GM10266 (cell line): ENCODE data around the gene ENPP3.

Experiments
- DNase-seq: peaks from one replicate; pipeline ENCODE4 v3.0.0; 2012; ENCODE audit errors: extremely low spot score
- TF ChIP-seq, protein P1 (sequence below): IDR thresholded peaks from 2 replicates; pipeline ENCODE4 v1.5.1; 2012; ENCODE audit warnings: mild to moderate bottlenecking, low read depth; ENCODE audit not compliant: control insufficient read depth, insufficient read depth; ENCODE audit errors: missing control alignments

Gene ENPP3

DNA sequence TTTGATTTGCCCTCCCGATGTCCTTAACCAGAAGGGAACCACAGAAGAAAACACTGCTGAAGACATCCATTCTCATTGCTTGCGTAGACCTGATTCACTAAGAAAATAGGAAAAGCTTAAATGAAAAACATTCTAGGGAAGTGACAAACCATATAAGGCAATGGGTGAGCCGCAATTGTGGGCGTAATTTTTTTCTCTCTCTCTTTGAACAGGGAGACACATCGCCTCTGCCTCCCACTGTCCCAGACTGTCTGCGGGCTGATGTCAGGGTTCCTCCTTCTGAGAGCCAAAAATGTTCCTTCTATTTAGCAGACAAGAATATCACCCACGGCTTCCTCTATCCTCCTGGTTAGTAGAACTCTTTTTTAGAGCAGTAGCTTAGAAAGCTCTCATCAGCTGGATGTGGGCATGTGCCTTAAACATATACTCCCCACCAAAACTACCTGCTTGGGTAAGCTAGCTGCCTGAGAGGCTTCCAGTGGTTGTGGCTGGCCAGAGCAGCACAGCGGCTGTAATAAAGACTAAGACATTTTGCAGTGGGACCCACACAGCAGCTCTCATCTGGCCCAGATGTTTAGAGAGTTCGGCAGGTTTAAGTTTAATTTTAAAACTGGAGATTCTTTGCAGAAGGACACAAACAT is 96.4 kb downstream of the ENPP3 start:
- TF ChIP-seq, protein P1, sequence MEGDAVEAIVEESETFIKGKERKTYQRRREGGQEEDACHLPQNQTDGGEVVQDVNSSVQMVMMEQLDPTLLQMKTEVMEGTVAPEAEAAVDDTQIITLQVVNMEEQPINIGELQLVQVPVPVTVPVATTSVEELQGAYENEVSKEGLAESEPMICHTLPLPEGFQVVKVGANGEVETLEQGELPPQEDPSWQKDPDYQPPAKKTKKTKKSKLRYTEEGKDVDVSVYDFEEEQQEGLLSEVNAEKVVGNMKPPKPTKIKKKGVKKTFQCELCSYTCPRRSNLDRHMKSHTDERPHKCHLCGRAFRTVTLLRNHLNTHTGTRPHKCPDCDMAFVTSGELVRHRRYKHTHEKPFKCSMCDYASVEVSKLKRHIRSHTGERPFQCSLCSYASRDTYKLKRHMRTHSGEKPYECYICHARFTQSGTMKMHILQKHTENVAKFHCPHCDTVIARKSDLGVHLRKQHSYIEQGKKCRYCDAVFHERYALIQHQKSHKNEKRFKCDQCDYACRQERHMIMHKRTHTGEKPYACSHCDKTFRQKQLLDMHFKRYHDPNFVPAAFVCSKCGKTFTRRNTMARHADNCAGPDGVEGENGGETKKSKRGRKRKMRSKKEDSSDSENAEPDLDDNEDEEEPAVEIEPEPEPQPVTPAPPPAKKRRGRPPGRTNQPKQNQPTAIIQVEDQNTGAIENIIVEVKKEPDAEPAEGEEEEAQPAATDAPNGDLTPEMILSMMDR: no peak

DNA sequence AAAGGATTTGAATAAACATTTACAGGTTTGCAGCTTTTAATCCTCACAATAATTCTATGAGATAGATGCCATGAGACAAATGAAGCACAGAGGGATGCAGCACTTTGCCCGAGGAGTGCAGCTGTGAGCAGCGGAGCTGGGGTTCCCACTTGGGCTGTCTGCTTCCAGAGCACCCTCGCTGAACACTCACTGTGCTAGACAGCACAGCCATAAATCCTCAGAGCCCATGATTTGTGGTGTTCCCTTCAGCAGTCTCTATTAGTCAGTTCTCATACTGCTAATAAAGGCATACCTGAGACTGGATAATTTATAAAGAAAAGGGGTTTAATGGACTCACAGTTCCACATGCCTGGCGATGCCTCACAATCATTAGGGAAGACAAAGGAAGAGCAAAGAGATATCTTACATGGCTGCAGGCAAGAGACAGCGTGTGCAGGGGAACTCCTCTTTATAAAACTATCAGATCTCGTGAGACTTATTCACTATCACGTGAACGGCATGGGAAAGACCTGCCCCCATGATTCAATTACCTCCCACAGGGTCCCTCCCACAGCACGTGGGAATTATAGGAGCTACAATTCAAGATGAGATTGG is 99.0 kb downstream of the ENPP3 start:
- TF ChIP-seq, protein P1: no peak

More for the DNA sequence above, 96.4 kb downstream of the ENPP3 start:
- DNase-seq: no peak

DNA sequence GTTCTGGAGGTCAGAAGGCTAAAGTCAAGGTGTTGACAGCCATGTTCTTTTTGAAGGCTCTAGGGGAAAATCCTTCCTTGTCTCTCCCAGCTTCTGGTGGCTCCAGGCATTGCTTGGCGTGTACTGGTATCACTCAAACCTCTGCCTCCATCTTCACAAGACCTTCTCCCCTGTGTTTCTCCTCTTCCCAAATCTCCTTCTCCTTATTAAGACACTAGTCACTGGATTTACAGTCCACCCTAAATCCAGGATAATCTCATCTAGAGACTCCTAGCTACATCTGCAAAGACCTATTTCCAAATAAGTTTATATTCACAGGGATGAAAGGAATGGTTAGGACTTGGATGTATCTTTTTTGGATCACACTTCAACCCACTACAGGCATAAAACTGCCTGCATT is 99.7 kb downstream of the ENPP3 start:
- DNase-seq: no peak
- TF ChIP-seq, protein P1: no peak

More for the DNA sequence above, 99.0 kb downstream of the ENPP3 start:
- no peak for DNase-seq

DNA sequence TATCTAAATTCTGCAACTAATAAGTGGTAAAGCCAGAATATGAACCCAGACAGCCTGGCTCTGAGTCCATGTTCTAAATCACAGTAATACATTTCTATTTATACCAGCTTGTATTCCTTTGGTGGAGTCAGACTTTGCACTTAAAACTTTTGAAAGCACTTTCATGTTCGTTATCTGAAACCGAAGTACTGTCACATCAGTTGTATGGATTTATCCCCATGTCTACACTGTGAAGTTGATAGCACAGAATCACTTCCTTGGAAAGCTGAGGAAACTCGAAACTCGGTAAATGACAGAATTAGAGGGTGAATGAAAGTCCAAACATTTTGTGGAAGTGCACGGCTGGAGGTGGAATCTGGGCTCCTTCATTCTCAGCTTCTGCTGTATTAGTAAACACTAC is 102.0 kb downstream of the ENPP3 start:
- TF ChIP-seq, protein P1: no peak
- DNase-seq: no peak

DNA sequence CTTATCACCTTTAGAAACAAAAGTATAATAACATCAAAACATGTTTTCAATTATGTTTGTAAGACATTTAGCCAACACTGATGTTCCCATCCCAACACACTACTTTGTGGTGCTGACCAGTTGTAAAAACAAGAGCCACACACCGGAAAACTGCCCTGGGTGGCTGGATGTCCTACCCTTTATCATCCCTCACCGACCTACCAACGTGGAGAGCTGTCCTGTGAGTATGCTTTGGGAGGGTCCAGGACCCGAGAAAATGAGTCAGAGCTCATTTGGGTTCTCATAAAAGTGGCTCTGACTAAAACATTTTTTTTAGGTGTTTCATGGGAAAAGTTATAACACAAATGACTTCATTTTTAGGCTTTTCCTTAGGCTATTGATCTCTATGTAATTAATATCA is 103.1 kb downstream of the ENPP3 start:
- no peak for DNase-seq
- TF ChIP-seq, protein P1: no peak

DNA sequence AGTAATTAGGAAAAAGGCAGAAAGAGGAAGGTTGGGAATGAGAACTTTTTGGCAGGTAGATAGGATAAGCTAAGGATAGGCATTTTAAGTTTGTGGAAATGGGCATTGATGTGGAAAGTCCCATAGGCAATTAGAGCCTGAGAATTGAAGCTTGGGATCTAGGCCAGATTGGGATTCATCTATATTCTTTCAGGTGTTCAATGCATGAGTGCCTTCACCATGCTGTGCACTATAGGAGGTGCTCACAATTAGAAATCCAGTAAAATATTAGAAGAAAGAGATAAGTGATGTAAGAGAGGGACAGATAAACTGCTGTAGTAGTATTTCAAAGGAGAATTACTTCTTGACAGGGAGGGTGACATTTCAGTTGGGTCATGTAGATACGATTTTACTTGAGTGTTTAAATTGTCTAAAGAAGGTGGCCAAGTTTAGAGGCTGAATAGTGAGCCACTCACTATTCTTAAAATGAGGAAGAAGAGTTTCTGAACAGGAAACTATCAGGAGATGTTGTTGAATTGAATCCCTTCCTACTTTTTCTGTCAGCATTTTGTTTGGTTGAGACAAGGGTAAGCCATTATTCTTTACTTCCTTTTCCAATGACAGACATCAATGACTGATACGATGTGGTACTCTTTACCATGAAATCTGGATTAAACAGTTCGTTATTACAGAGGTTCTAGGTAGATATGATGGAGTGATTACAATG is 104.7 kb downstream of the ENPP3 start:
- TF ChIP-seq, protein P1: no peak
- DNase-seq: no peak
